A549 (cell line): ENCODE results near the gene TTC24. TPM values are rescaled to one million over a fixed set of nuclear protein-coding genes. Genes with fewer than 3 reads are reported as not detected.
"Not testable (repeated sequence)": the region's sequence is repeated elsewhere in the genome, so short reads cannot be mapped to it uniquely, and the experiment has no call there.

Source experiments
- ATAC-seq, 2 experiments: fragments of 200-7000 bp in 1 of 2; fragments of >200 bp in 1 of 2; cut with Nextera tagmentation in 1 of 2; cut with Tn5 transposase in 1 of 2; 3 replicates each; pipeline versions ENCODE4 v1.8.0 to v1.9.1; 2018 to 2020; ENCODE audit warnings: mild to moderate bottlenecking in 1 of 2, moderate library complexity in 1 of 2
- CTCF ChIA-PET: fragments of 300-600 bp; sonication (Branson Sonifier 250); formaldehyde crosslinking; extraction: SDS; loops from one replicate; lab custom pipeline; 2021; ENCODE audit warnings: antibody characterized with exemption, inconsistent platforms; lab: Yijun Ruan, JAX
- POLR2A ChIA-PET: fragments of 350-600 bp; formaldehyde crosslinking; extraction: SDS; loops from one replicate; lab custom pipeline; 2021; ENCODE audit warnings: antibody characterized with exemption, inconsistent platforms; lab: Yijun Ruan, JAX
- DNase-seq, 2 experiments: peaks; one replicate each; pipeline versions ENCODE4 v3.0.0 to v3.0.0-alpha.2; 2011 to 2016; ENCODE audit warnings: low read depth in 1 of 2, low spot score in 1 of 2
- FAIRE-seq: peaks from 2 replicates; lab custom pipeline; 2011; peaks lifted over from hg19 to GRCh38; lab: Jason Lieb, UNC
- H3K27ac ChIP-seq, 2 experiments: fragments of >200 bp; sonication (Bioruptor Twin); formaldehyde crosslinking; 3 replicates each; pipeline ENCODE4 v1.5.1; 2016 to 2017
- H3K4me1 ChIP-seq: fragments of >200 bp; sonication (Bioruptor Twin); formaldehyde crosslinking; 3 replicates; pipeline ENCODE4 v1.6.1; 2016
- H3K4me2 ChIP-seq: fragments of >200 bp; sonication (Bioruptor Twin); formaldehyde crosslinking; 3 replicates; pipeline ENCODE4 v1.6.1; 2016
- H3K4me3 ChIP-seq: fragments of >200 bp; sonication (Bioruptor Twin); formaldehyde crosslinking; 3 replicates; pipeline ENCODE4 v1.5.1; 2016
- H3K9me3 ChIP-seq: fragments of >200 bp; sonication (Bioruptor Twin); formaldehyde crosslinking; 3 replicates; pipeline ENCODE4 v1.6.1; 2016
- CEBPB ChIP-seq, 2 experiments: fragments of >200 bp in 1 of 2; sonication (Bioruptor Twin) in 1 of 2; formaldehyde crosslinking in 1 of 2; IDR thresholded peaks; 2 replicates each; pipeline ENCODE4 v1.6.1; 2012 to 2016
- EP300 ChIP-seq, 2 experiments: fragments of >200 bp; sonication (Bioruptor Twin); formaldehyde crosslinking; IDR thresholded peaks; 2 replicates in 1 of 2; 3 replicates in 1 of 2; pipeline ENCODE4 v1.6.1; 2016 to 2017
- HDAC2 ChIP-seq: fragments of 200-600 bp; sonication (generic); IDR thresholded peaks from 2 replicates; pipeline ENCODE4 v1.6.1; 2016
- HOXB13 ChIP-seq: fragments of 250-450 bp; sonication (Bioruptor Pico); IDR thresholded peaks from 2 replicates; pipeline ENCODE4 v1.5.0; 2020; ENCODE audit warnings: low read depth, mild to moderate bottlenecking, moderate library complexity
- HOXB5 ChIP-seq: fragments of 250-450 bp; sonication (Bioruptor Pico); IDR thresholded peaks from 2 replicates; pipeline ENCODE4 v1.5.0; 2020; ENCODE audit warnings: mild to moderate bottlenecking, moderate library complexity
- KDM5A ChIP-seq: fragments of 200-600 bp; sonication (generic); IDR thresholded peaks from 2 replicates; pipeline ENCODE4 v1.6.1; 2016; ENCODE audit warnings: antibody characterized with exemption, mild to moderate bottlenecking
- MAFK ChIP-seq: fragments of 450-650 bp; IDR thresholded peaks from 2 replicates; pipeline ENCODE4 v1.6.1; 2014; ENCODE audit not compliant: partially characterized antibody
- MAZ ChIP-seq: fragments of 150-350 bp; IDR thresholded peaks from 2 replicates; pipeline ENCODE4 v1.6.1; 2014; ENCODE audit warnings: antibody characterized with exemption, low read depth, low read length, borderline replicate concordance
- MYC ChIP-seq: IDR thresholded peaks from 2 replicates; pipeline ENCODE4 v1.6.1; 2012; ENCODE audit warnings: mild to moderate bottlenecking, inconsistent platforms, low read length, improper control_type of control experiment, borderline replicate concordance
- NFE2L2 ChIP-seq: fragments of 150-350 bp; conservative IDR thresholded peaks from 2 replicates; pipeline ENCODE4 v1.6.1; 2014; ENCODE audit warnings: low read length
- PHF8 ChIP-seq: fragments of 200-600 bp; sonication (generic); IDR thresholded peaks from 2 replicates; pipeline ENCODE4 v1.6.1; 2016; ENCODE audit warnings: low read depth, mild to moderate bottlenecking, antibody characterized with exemption, moderate library complexity, borderline replicate concordance
- POLR2AphosphoS2 ChIP-seq: conservative IDR thresholded peaks from 2 replicates; pipeline ENCODE4 v1.6.1; 2012; ENCODE audit warnings: low read length, improper control_type of control experiment, inconsistent platforms
- RAD21 ChIP-seq, 2 experiments: fragments of >200 bp in 1 of 2; sonication (Bioruptor Twin) in 1 of 2; formaldehyde crosslinking in 1 of 2; IDR thresholded peaks in 1 of 2; conservative IDR thresholded peaks in 1 of 2; 2 replicates in 1 of 2; 3 replicates in 1 of 2; pipeline ENCODE4 v1.6.1; 2012 to 2018; ENCODE audit warnings: inconsistent platforms in 1 of 2
- SMC3 ChIP-seq: fragments of >200 bp; sonication (Bioruptor Twin); formaldehyde crosslinking; IDR thresholded peaks from 3 replicates; pipeline ENCODE4 v1.6.1; 2018; ENCODE audit warnings: inconsistent platforms
- SREBF2 ChIP-seq: fragments of 450-650 bp; IDR thresholded peaks from 2 replicates; pipeline ENCODE4 v1.6.1; 2014; ENCODE audit warnings: mild to moderate bottlenecking, moderate library complexity
- TP53 ChIP-seq: fragments of 250-450 bp; sonication (Bioruptor Pico); IDR thresholded peaks from 2 replicates; pipeline ENCODE4 v1.5.0; 2021; ENCODE audit warnings: mild to moderate bottlenecking, moderate library complexity
- USF2 ChIP-seq: fragments of 450-650 bp; IDR thresholded peaks from 2 replicates; pipeline ENCODE4 v1.6.1; 2014; ENCODE audit warnings: antibody characterized with exemption
- WGBS: methylation state at CpG from one replicate; pipeline ENCODE4 v1.1.6; 2017; ENCODE audit errors: missing lambda C conversion rate; 5-methylcytosine and 5-hydroxymethylcytosine counted together
- polyA plus RNA-seq, 4 experiments: library from polyadenylated mRNA; depleted of rRNA in 3 of 4; stranded (reverse); fragments of >200 nt; fragmentation: RNase III in 1 of 4; extraction: RNeasy Plus Mini Kit Qiagen cat#74134 plus additional on column Dnase treatment in 1 of 4; gene quantifications; 2 replicates in 3 of 4; 3 replicates in 1 of 4; pipeline ENCODE4 v1.2.3, GENCODE V29; 2011 to 2017
- TF ChIP-seq, protein P1 (sequence below): fragments of >200 bp; sonication (Bioruptor Twin); formaldehyde crosslinking; IDR thresholded peaks from 3 replicates; pipeline ENCODE4 v1.6.1; 2016
- TF ChIP-seq, protein P2 (sequence below): fragments of >200 bp; sonication (Bioruptor Twin); formaldehyde crosslinking; IDR thresholded peaks from 3 replicates; pipeline ENCODE4 v1.5.1; 2016
- TF ChIP-seq, protein P3 (sequence below): fragments of 150-350 bp; IDR thresholded peaks from 2 replicates; pipeline ENCODE4 v1.6.1; 2014; ENCODE audit warnings: low read depth, mild to moderate bottlenecking, low read length
- TF ChIP-seq, protein P4 (sequence below): IDR thresholded peaks from 2 replicates; pipeline ENCODE4 v1.6.1; 2012
- TF ChIP-seq, protein P5 (sequence below): IDR thresholded peaks from 2 replicates; pipeline ENCODE4 v1.6.1; 2012; ENCODE audit warnings: low read depth, borderline replicate concordance

Gene TTC24
- polyA plus RNA-seq, 2 of the 4 experiments (the other 2 are of a cell fraction) = not detected

DNA sequence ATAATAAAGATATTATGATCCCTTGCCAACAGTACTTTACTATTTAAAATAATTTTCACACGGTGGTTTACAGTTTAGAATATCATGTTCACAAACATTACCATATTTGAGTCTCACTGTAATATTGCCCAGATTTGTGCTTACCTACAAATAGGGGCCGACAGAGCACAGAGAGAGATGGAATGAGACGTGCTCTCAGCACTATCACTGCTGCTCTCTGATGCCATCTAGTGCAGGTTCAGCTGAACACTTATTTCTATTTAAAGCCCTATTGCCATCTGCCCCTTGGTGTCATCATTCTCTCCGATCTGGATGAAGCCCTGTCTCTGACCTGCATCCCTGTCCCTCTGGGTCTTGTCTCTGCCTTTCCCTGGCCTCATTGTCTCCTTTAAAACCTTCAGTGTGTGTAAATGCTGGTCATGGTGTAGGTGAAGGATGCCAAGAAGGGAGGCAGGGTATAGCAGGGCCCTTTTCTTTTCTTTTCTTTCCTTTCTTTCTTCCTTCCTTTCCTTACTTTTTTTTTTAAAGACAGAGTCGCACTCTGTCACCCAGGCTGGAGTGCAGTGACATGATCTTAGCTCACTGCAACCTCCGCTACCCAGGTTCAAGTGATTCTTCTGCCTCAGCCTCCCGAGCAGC is 28.6 kb downstream of the TTC24 start (continued):
- TF ChIP-seq MYC (no peak), HOXB5 (CRISPR knock-in tag) (no peak), POLR2AphosphoS2 (no peak), RAD21 (conservative IDR thresholded peaks at IDR 0.05 in 1 of 2, IDR thresholded peaks at IDR 0.05 in 1 of 2) (peak; percentile 71 to 76), PHF8 (no peak)
- TF ChIP-seq, protein P1, sequence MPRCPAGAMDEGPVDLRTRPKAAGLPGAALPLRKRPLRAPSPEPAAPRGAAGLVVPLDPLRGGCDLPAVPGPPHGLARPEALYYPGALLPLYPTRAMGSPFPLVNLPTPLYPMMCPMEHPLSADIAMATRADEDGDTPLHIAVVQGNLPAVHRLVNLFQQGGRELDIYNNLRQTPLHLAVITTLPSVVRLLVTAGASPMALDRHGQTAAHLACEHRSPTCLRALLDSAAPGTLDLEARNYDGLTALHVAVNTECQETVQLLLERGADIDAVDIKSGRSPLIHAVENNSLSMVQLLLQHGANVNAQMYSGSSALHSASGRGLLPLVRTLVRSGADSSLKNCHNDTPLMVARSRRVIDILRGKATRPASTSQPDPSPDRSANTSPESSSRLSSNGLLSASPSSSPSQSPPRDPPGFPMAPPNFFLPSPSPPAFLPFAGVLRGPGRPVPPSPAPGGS = no peak

DNA sequence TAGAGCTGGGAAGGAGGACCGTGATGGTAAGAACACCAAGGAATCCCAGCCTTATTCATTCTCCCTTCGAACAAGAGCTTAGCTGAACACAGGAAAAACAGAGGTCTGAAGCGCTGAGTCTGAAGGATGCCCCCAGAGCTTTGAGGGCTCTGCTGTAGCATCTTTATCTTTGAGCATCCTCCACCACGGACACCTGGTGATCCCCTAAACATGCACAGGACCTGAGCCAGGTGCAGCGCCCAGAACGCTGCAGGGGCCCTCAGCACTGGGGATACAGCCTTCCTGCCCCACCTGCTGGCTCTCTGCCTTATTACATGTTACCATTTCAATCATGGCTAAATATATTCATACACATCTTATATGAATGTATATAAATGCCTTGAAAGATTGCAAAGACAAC is 29.5 kb downstream of the TTC24 start:
- no peak overlapping the region for H3K4me3 ChIP-seq
- WGBS = 32% methylated on average over 6 of the region's 6 CpGs
- no peaks in the 10 kb centered on the region for H3K9me3 ChIP-seq
- peak overlapping the region; percentile 71; the same call in 1 of the 3 replicates for H3K4me2 ChIP-seq
- H3K4me1 ChIP-seq = peaks cover 8% of the 10 kb centered on the region; the same call in 2 of the 3 replicates
- no peak overlapping the region for H3K27ac ChIP-seq
- ChIA-PET POLR2A (interaction anchor here (1.8 kb wide), 1 partner anchor 151 kb away, joined by 7 read pairs; no protein-coding TSS in a partner anchor), CTCF (interaction anchor here (0.5 to 6.9 kb wide), 44 partner anchors 10 to 256 kb away, joined by 3 to 135 read pairs (median 6); partner anchors contain the start of genes HAPLN2, MEF2D, NAXE and TTC24)
- no peak for TF ChIP-seq HDAC2
- TF ChIP-seq RAD21 (conservative IDR thresholded peaks at IDR 0.05 in 1 of 2, IDR thresholded peaks at IDR 0.05 in 1 of 2) = peak; percentile 68 to 75
- peak; percentile 67 for TF ChIP-seq SMC3
- TF ChIP-seq, protein P2, sequence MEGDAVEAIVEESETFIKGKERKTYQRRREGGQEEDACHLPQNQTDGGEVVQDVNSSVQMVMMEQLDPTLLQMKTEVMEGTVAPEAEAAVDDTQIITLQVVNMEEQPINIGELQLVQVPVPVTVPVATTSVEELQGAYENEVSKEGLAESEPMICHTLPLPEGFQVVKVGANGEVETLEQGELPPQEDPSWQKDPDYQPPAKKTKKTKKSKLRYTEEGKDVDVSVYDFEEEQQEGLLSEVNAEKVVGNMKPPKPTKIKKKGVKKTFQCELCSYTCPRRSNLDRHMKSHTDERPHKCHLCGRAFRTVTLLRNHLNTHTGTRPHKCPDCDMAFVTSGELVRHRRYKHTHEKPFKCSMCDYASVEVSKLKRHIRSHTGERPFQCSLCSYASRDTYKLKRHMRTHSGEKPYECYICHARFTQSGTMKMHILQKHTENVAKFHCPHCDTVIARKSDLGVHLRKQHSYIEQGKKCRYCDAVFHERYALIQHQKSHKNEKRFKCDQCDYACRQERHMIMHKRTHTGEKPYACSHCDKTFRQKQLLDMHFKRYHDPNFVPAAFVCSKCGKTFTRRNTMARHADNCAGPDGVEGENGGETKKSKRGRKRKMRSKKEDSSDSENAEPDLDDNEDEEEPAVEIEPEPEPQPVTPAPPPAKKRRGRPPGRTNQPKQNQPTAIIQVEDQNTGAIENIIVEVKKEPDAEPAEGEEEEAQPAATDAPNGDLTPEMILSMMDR = peak; percentile 78
- no peak for TF ChIP-seq MAZ
- FAIRE-seq (no peak), DNase-seq (peak in 1 of 2 experiments; percentile 53), ATAC-seq (peak; percentile 94)

GRCh38 chr1:156610072-156610471 is 30.5 kb downstream of the TTC24 start:
- H3K4me1 ChIP-seq, H3K9me3 ChIP-seq, POLR2A ChIA-PET, H3K4me3 ChIP-seq, H3K27ac ChIP-seq, FAIRE-seq, H3K4me2 ChIP-seq, DNase-seq, ATAC-seq: not testable (repeated sequence)
- CTCF ChIA-PET = interaction anchor here (0.7 to 25.7 kb wide), 12 partner anchors 9 to 282 kb away, joined by 3 to 495 read pairs (median 4); partner anchors contain the start of genes HAPLN2, NAXE and NES
- WGBS = 72% methylated on average over 9 of the region's 9 CpGs

DNA sequence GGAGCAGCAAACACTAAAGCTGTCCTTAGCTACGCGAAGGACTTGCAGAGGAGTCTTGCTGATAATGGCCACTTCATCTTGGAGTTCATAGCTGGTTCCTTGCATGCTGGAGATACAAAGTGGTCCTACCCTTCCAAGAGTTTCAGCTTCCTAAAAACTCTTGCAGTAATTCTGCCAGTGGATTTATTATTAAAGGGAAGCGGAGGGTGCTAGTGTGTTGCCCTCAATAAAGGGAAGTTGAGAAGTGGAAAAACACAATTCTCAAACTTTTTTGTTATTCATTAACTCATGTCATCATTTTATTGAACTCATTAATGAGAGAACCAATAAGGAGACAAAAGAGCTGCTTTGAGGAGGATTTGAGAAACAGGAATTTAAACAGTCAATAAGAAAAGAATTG is 33.1 kb downstream of the TTC24 start:
- no peaks in the 10 kb centered on the region for H3K9me3 ChIP-seq
- ChIA-PET CTCF (interaction anchor here (0.5 to 25.7 kb wide), 20 partner anchors 9 to 736 kb away, joined by 3 to 495 read pairs (median 4); partner anchors contain the start of genes NAXE, NES and TTC24), POLR2A (no interaction called here)
- H3K4me2 ChIP-seq = no peak overlapping the region
- H3K27ac ChIP-seq = no peak overlapping the region
- H3K4me1 ChIP-seq = peaks cover 20% of the 10 kb centered on the region
- DNase-seq (no peak), ATAC-seq (no peak)
- TF ChIP-seq HOXB13 (no peak), KDM5A (no peak), CEBPB (IDR thresholded peaks at IDR 0.05) (no peak), SREBF2 (no peak), MAFK (no peak), TP53 (CRISPR knock-in tag) (no peak), USF2 (no peak), EP300 (IDR thresholded peaks at IDR 0.05) (no peak), NFE2L2 (no peak)
- TF ChIP-seq, protein P3, sequence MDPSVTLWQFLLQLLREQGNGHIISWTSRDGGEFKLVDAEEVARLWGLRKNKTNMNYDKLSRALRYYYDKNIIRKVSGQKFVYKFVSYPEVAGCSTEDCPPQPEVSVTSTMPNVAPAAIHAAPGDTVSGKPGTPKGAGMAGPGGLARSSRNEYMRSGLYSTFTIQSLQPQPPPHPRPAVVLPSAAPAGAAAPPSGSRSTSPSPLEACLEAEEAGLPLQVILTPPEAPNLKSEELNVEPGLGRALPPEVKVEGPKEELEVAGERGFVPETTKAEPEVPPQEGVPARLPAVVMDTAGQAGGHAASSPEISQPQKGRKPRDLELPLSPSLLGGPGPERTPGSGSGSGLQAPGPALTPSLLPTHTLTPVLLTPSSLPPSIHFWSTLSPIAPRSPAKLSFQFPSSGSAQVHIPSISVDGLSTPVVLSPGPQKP = no peak
- TF ChIP-seq, protein P4, sequence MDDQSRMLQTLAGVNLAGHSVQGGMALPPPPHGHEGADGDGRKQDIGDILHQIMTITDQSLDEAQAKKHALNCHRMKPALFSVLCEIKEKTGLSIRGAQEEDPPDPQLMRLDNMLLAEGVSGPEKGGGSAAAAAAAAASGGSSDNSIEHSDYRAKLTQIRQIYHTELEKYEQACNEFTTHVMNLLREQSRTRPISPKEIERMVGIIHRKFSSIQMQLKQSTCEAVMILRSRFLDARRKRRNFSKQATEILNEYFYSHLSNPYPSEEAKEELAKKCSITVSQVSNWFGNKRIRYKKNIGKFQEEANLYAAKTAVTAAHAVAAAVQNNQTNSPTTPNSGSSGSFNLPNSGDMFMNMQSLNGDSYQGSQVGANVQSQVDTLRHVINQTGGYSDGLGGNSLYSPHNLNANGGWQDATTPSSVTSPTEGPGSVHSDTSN = no peak
- TF ChIP-seq, protein P5, sequence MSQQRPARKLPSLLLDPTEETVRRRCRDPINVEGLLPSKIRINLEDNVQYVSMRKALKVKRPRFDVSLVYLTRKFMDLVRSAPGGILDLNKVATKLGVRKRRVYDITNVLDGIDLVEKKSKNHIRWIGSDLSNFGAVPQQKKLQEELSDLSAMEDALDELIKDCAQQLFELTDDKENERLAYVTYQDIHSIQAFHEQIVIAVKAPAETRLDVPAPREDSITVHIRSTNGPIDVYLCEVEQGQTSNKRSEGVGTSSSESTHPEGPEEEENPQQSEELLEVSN = no peak
- TF ChIP-seq, all 56 proteins: peak for 0
- FAIRE-seq = no peak
- WGBS = 70% methylated on average over 3 of the region's 3 CpGs
- H3K4me3 ChIP-seq = no peak overlapping the region
